GM21717 (cell line): Measurements from ENCODE around the gene DUSP15.
"Not testable (repeated sequence)": the region's sequence is repeated elsewhere in the genome, so short reads cannot be mapped to it uniquely, and the experiment has no call there.

Experiments used
- ATAC-seq: cut with Tn5 transposase; IDR thresholded peaks from one replicate; pipeline ENCODE4 v1.9.1; 2021; ENCODE audit warnings: mild to moderate bottlenecking, moderate library complexity; ENCODE audit not compliant: unreplicated experiment

Gene DUSP15

DNA sequence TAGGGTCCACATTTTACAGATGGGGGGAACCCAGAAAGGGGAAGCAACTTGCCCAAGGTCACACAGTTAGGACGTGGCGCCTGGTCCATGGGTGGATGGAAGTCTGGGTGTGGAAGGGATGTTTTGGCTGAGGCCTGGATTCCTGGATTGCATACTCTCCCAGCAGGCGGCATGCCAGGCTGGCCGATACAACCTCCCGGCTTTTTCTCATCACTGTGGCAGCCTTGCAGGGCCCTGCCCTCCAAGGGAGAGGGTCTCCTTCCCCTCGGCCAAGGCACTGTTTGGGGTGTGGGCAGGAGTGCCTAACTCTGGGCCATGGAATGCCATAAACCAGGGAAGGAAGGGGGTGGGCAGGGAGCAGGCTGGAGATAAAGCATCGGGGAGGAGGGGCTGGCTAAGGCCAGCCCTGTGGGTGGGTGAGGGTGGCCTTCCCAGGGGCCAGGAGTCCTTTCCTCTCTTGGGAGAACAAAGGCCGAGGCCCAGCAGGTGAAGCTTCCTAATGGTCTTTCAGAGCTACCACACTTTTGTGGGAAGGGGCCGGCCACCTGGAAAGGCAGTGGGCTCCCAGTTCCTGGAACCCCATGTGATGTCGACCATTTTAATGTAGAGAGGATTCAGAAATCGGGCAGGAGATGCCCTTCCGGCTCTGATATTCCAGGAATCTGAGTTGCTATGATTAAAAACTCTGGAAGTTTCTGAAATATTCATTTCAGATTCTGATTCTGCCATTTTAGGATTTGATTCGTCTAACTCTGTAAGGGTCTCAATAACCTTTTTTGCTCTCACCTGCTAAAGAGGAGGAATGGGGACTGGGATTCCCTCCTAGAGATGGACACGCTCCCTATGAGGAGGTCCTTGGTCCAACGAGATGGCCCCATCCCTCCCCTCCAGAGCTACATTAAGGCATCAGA, 29.2 kb downstream of the DUSP15 start:
- ATAC-seq, result no peak

DNA sequence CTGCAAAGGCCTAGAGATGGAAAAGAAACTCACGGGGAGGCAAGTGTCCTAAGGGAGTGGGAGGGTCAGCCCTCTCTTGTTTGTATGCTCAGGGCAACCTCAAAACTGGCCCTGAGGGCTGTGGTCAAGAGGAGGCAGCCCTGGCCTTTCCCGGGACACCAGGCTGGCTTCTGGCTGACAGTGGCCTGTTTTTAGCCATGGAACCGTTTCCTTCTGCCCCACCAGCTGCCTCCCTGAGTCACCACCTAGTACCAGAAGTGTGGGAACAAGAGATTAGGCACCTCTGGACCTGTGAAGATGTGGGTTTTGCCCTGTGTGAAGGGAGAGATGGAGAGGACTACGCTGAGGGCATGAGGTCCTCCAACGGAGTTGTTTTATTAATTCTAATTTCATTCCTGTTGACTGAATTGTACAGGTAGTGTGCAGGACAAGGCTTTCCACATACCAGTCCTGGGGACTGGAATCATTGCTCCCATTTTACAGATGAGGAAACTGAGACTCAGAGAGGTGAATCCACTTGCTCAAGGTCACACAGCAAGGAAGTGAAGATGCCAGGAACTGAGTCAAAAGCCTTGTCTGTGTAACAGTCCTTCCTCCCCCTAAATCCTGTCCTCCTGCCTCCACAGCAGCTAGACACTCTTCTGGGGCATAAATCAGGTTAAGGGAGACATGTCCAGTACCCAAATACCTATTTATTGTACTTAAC, 30.4 kb downstream of the DUSP15 start:
- no peak for ATAC-seq

GRCh38 chr20:31838646-31839292, 31.6 kb downstream of the DUSP15 start:
- ATAC-seq, result no peak

- ATAC-seq, result no peak
Measured at GRCh38 chr20:31837896-31838397, 32.4 kb downstream of the DUSP15 start.

GRCh38 chr20:31836853-31837608, 33.3 kb downstream of the DUSP15 start:
- no peak for ATAC-seq

DNA sequence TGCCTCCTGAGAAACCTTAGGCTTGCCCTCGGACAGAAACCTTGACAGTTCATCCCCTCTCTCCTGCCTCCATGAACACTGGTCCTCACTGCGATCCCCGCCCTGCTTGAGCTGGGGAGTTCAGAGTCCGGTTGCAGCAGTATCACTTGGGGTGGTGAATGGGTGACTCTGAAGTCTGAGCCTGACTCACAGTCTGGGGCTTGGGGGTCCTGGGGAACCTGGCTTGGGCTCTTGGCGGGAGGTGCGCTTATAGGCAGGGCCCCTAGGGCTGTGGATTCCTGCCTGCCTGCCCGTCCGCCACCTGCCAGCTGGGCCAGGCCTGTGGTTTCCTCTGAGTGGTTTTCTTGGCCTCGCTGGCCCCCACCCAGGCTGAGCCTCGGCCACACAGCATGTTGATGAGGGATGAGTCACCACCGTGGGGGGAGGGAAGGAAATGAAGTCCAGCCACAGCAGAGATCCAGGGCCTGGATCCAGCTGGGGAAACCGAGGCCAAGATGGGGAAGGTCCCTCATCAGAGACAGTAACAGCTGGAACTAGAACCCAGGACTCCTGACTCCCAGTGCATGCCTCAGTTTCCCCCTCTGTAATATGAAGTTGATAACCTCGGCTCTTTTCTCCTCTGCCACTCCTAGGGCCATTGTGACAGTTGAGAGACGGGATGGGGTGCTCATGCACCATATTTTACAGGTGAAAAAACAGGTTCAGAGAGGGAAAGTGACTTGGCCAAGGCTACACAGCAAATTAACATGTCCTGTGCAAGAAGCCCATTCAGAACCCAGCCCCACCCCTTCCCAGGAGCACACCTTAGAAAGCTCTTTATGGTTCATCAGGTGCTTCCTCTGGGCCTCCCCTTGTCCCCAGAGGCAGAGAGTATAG, 34.1 kb downstream of the DUSP15 start:
- ATAC-seq, result peak; percentile 56

- no peak for ATAC-seq
Measured at GRCh38 chr20:31835554-31835953, 34.8 kb downstream of the DUSP15 start.

GRCh38 chr20:31833931-31834521, 36.3 kb downstream of the DUSP15 start:
- no peak for ATAC-seq

DNA sequence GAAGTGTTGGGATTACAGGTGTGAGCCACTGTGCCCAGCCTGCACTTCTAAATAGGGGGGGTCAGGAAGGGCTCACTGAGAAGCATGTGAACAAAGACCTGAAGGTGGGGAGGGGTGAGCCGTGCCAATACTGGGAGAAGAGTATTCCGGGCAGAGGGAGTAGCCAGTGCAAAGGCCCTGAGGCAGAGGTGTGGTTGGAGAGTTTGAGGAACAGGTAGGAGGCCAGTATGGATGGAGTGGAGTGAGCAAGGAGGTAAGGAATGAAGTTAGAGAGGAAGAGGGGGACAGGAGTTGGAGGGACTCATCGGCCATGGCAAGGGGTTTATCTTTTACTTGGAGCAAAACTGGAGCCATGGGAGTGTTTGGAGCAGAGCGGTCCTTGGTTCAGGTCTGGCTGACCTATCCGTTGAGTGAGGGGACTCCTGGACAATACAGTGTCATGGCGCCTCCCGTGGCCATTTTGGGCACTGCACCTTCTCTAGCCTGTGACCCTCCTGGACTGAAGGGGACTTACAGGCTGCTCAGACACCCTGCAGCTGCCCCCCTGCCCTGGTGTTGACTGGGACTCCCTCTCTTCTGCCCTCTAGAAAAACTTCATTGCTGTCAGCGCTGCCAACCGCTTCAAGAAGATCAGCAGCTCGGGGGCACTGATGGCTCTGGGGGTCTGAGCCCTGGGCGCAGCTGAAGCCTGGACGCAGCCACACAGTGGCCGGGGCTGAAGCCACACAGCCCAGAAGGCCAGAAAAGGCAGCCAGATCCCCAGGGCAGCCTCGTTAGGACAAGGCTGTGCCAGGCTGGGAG, 37.0 kb downstream of the DUSP15 start:
- no peak for ATAC-seq

GRCh38 chr20:31831771-31832306, 38.5 kb downstream of the DUSP15 start:
- no peak for ATAC-seq

DNA sequence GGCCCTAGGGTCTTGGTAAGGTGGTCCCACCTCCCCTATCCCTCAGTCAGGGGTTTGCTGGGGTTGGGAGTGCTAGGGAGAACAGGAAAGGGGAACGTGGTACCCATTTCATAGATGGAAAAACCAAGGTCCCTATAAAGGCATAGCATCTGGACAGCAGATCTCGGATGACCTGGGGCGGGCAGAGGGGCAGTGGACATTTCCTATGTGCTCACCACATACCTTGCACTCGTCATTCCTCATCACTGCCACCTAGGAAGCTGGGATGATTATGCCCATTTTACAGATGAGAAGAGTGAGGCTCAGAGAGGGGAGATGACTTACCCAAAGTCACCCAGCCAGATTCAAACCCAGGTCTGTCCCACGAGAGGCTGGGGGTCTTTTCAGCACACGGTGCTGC, 39.1 kb downstream of the DUSP15 start:
- ATAC-seq, result no peak

GRCh38 chr20:31830406-31830981, 39.8 kb downstream of the DUSP15 start:
- ATAC-seq, result no peak

DNA sequence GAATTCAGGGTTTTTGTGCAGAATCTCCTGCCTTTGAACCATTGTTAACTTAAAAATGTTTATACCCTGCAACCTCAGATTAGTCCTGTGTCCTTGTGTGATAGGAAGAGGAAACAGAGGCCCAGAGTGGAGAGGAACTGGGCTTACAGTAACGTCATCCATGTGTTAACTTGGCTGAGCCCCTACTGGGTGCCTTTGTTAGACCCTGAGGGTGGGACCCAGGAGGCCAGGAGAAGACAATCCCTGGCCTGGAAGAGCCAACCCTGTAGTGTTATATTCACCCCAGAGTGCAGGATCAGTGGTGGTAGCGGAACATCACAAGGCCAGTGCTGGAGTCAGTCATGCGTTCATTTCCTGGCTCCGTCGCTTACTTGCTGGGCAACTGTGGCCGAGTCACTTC, 40.6 kb downstream of the DUSP15 start:
- no peak for ATAC-seq

DNA sequence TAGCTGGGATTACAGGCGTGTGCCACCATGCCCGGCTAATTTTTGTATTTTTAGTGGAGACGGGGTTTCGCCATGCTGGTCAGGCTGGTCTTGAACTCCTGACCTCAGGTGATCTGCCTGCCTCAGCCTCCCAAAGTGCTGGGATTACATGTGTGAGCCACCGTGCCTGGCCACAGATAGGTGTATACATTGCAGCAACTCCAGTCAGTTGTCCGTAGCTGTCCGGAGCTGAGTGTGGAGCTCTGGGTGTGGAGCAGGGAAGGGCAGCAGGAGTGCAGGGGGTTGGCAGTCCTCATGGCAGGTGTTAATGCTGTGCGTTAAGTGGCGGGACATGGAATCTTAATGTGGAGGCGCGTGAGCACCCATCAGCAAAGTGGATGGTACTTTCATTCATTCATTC, 42.3 kb downstream of the DUSP15 start:
- ATAC-seq, result not testable (repeated sequence)

DNA sequence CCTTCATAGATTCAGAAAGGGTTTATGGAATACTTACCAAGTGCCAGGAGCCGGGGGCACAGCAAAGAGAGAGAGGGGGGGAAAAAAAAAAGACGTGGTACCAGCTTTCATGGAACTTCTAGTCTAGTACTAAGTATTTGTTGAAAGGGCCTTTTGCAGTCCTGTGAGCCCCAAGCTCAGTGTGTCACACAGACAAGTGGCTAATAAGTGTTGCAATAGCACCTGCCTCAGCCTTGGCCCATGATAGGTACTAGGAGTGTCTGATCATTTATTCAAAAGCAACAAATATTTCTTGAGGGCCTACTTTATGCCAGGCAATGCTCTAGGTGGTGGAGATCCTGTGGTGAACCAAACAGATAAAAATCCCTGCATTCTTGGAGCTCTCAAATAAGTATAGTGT, 43.3 kb downstream of the DUSP15 start:
- no peak for ATAC-seq

- no peak for ATAC-seq
Measured at GRCh38 chr20:31826074-31826473, 44.3 kb downstream of the DUSP15 start.

- ATAC-seq, result no peak
Measured at GRCh38 chr20:31824554-31825313, 45.6 kb downstream of the DUSP15 start.
